ENCODE measurements around the gene LFNG. TPM values are rescaled to one million over a fixed set of nuclear protein-coding genes. Genes with fewer than 3 reads are reported as not detected.
A peak's percentile ranks its signal among the peaks of the same experiment; 100 is the strongest.

The LFNG gene
- total and polyA plus RNA-seq, 2 of the 13 experiments (the other 11 are each of a cell fraction or from before 2014, with no cell fraction given) = 0.44 to 1.5 TPM

DNA sequence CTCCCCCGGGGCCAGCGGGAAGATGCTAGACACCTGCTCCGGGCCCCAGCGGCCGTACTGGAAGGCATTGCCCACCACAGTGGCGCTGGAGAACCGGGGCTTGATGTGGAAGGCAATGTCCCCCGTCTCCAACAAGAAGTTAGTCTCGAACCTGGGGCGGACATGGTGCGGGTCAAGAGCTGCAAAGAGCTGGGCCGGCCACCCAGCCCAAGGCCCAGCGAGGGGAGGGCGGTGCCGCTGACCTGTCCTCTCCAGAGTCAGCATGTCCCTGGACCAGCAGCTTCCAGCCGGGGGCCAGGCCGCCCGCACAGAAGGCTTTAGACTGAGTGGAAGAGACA is 43.9 kb upstream of the LFNG start:
- WGBS (ENCODE audit: low lambda C conversion rate) = 40% methylated on average over 1 of the region's 18 CpGs

GRCh38 chr7:2476298-2476697 is 43.3 kb upstream of the LFNG start, which contains the start of gene GRIFIN:
Gene GRIFIN, minus strand, starts transcription at chr7:2476398. Its CDS starts 15 bp downstream, at chr7:2476383.
- H3K9me3 ChIP-seq (ENCODE audit: low read length) = no peaks in the 10 kb centered on the region
- intact Hi-C loops (cut with micrococcal nuclease; ENCODE audit: unreplicated experiment) = loop anchor here (5.0 to 10.0 kb wide), 2 partner anchors 46 to 89 kb away; no protein-coding TSS in a partner anchor
- no peak for ATAC-seq

More for the DNA sequence above, 43.9 kb upstream of the LFNG start:
- H2AFZ ChIP-seq (ENCODE audit: low read length) = no peak overlapping the region
- no peaks in the 10 kb centered on the region for H3K9me3 ChIP-seq (ENCODE audit: low read length)
- TF ChIP-seq NRL (CRISPR knock-in tag; IDR thresholded peaks at IDR 0.05; ENCODE audit: borderline replicate concordance) (no peak), HNRNPLL (IDR thresholded peaks at IDR 0.05; ENCODE audit: low read depth, low read length, poor library complexity, severe bottlenecking) (peak; percentile 8)
- intact Hi-C loops (cut with micrococcal nuclease; ENCODE audit: unreplicated experiment) = loop anchor here (5.0 to 10.0 kb wide), 2 partner anchors 47 to 89 kb away; no protein-coding TSS in a partner anchor
- peaks cover 50% of the 10 kb centered on the region for H3K4me1 ChIP-seq (ENCODE audit: insufficient read depth, low read length)
- CTCF ChIA-PET (ENCODE audit: low intra/inter-chr PET ratio, low total read pairs) = interaction anchor here (1.1 to 1.2 kb wide), 2 partner anchors 24 to 205 kb away, joined by 3 read pairs; no protein-coding TSS in a partner anchor
- no peak overlapping the region for H3K27ac ChIP-seq (ENCODE audit: extremely low read length, insufficient read depth, low read length)
- no peak for FAIRE-seq
- H3K27me3 ChIP-seq (ENCODE audit: control insufficient read depth in 1 of 2, insufficient read depth in 2 of 2, low read length in 2 of 2) = peaks cover 14 to 62% of the 10 kb centered on the region in 2 experiments
- H3K4me3 ChIP-seq (replicated peaks in 1 of 3; ENCODE audit: insufficient read depth in 1 of 3, low read depth in 2 of 3, low read length in 3 of 3) = no peak overlapping the region
- no peak for ATAC-seq
- no peaks in the 10 kb centered on the region for H3K79me2 ChIP-seq (ENCODE audit: insufficient read depth, low read length)
- no peak overlapping the region for H3K9ac ChIP-seq (ENCODE audit: insufficient read depth, low read depth, low read length)
- no peaks in the 10 kb centered on the region for H3K36me3 ChIP-seq (replicated peaks in 1 of 2; ENCODE audit: control insufficient read depth in 1 of 2, insufficient read depth in 2 of 2, low read length in 2 of 2)
- H3K4me2 ChIP-seq (ENCODE audit: low read depth, low read length) = no peak overlapping the region
- H4K20me1 ChIP-seq (ENCODE audit: insufficient read depth, low read length) = no peaks in the 10 kb centered on the region
- BruUV-seq (replicated peaks) = no TSS peak
- no peak for DNase-seq (ENCODE audit: low spot score)
- POLR2A ChIA-PET = no interaction called here
- in situ Hi-C loops (cut with HindIII; ENCODE audit: extremely low pct_ligation_motif_present, low pct_unique_long_range_greater_than_20kb) = no loop called here

More at GRCh38 chr7:2476298-2476697, 43.3 kb upstream of the LFNG start, which contains the start of gene GRIFIN:
- ChIA-PET POLR2A (no interaction called here), CTCF (ENCODE audit: low intra/inter-chr PET ratio, low total read pairs) (no interaction called here)
- peak within 1 kb of the TSS in 1 of 3 experiments; percentile 62; a peak in 1 of 6 replicates for H3K4me3 ChIP-seq (replicated peaks in 1 of 3; ENCODE audit: insufficient read depth in 1 of 3, low read depth in 2 of 3, low read length in 3 of 3)
- DNase-seq (ENCODE audit: low spot score) (no peak), FAIRE-seq (no peak)
- WGBS (ENCODE audit: low lambda C conversion rate) = 13% methylated on average over 1 of the region's 16 CpGs
- no peaks in the 10 kb centered on the region for H4K20me1 ChIP-seq (ENCODE audit: insufficient read depth, low read length)
- no TSS peak for BruUV-seq (replicated peaks)
- H3K27me3 ChIP-seq (ENCODE audit: control insufficient read depth in 1 of 2, insufficient read depth in 2 of 2, low read length in 2 of 2) = peaks cover 16 to 62% of the 10 kb centered on the region in 2 experiments
- peak within 1 kb of the TSS; percentile 72 for H3K4me2 ChIP-seq (ENCODE audit: low read depth, low read length)
- no peak within 1 kb of the TSS for H3K9ac ChIP-seq (ENCODE audit: insufficient read depth, low read depth, low read length)
- H3K4me1 ChIP-seq (ENCODE audit: insufficient read depth, low read length) = peaks cover 43% of the 10 kb centered on the region
- TF ChIP-seq ZNF768 (CRISPR knock-in tag; IDR thresholded peaks at IDR 0.05) = no peak
- TF ChIP-seq, protein P1, sequence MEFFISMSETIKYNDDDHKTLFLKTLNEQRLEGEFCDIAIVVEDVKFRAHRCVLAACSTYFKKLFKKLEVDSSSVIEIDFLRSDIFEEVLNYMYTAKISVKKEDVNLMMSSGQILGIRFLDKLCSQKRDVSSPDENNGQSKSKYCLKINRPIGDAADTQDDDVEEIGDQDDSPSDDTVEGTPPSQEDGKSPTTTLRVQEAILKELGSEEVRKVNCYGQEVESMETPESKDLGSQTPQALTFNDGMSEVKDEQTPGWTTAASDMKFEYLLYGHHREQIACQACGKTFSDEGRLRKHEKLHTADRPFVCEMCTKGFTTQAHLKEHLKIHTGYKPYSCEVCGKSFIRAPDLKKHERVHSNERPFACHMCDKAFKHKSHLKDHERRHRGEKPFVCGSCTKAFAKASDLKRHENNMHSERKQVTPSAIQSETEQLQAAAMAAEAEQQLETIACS (CRISPR knock-in tag; IDR thresholded peaks at IDR 0.05) = no peak
- TF ChIP-seq ZNF550 (CRISPR knock-in tag; IDR thresholded peaks at IDR 0.05; ENCODE audit: borderline replicate concordance) = no peak
- no peak for TF ChIP-seq ZSCAN22 (CRISPR knock-in tag; IDR thresholded peaks at IDR 0.05)
- no peak for TF ChIP-seq CHD4 (IDR thresholded peaks at IDR 0.05; ENCODE audit: borderline replicate concordance, low read length)
- no peak for TF ChIP-seq AGO1 (IDR thresholded peaks at IDR 0.05; ENCODE audit: low read depth, low read length, poor library complexity, severe bottlenecking)
- TF ChIP-seq ZSCAN31 (CRISPR knock-in tag; IDR thresholded peaks at IDR 0.05; ENCODE audit: low read depth) = no peak
- TF ChIP-seq, protein P2, sequence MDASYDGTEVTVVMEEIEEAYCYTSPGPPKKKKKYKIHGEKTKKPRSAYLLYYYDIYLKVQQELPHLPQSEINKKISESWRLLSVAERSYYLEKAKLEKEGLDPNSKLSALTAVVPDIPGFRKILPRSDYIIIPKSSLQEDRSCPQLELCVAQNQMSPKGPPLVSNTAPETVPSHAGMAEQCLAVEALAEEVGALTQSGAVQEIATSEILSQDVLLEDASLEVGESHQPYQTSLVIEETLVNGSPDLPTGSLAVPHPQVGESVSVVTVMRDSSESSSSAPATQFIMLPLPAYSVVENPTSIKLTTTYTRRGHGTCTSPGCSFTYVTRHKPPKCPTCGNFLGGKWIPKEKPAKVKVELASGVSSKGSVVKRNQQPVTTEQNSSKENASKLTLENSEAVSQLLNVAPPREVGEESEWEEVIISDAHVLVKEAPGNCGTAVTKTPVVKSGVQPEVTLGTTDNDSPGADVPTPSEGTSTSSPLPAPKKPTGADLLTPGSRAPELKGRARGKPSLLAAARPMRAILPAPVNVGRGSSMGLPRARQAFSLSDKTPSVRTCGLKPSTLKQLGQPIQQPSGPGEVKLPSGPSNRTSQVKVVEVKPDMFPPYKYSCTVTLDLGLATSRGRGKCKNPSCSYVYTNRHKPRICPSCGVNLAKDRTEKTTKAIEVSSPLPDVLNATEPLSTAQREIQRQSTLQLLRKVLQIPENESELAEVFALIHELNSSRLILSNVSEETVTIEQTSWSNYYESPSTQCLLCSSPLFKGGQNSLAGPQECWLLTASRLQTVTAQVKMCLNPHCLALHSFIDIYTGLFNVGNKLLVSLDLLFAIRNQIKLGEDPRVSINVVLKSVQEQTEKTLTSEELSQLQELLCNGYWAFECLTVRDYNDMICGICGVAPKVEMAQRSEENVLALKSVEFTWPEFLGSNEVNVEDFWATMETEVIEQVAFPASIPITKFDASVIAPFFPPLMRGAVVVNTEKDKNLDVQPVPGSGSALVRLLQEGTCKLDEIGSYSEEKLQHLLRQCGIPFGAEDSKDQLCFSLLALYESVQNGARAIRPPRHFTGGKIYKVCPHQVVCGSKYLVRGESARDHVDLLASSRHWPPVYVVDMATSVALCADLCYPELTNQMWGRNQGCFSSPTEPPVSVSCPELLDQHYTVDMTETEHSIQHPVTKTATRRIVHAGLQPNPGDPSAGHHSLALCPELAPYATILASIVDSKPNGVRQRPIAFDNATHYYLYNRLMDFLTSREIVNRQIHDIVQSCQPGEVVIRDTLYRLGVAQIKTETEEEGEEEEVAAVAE (CRISPR knock-in tag; IDR thresholded peaks at IDR 0.05; ENCODE audit: borderline replicate concordance) = no peak
- no peak for TF ChIP-seq PHB2 (IDR thresholded peaks at IDR 0.05; ENCODE audit: partially characterized antibody)
- no peak for TF ChIP-seq ZSCAN12 (CRISPR knock-in tag; IDR thresholded peaks at IDR 0.05)
- H3K36me3 ChIP-seq (replicated peaks in 1 of 2; ENCODE audit: control insufficient read depth in 1 of 2, insufficient read depth in 2 of 2, low read length in 2 of 2) = no peaks in the 10 kb centered on the region
- H3K27ac ChIP-seq (ENCODE audit: extremely low read length, insufficient read depth, low read length) = no peak within 1 kb of the TSS
- H2AFZ ChIP-seq (ENCODE audit: low read length) = no peak within 1 kb of the TSS
- H3K79me2 ChIP-seq (ENCODE audit: insufficient read depth, low read length) = no peaks in the 10 kb centered on the region
- in situ Hi-C loops (cut with HindIII; ENCODE audit: extremely low pct_ligation_motif_present, low pct_unique_long_range_greater_than_20kb) = no loop called here

All from HepG2 (cell line).